PC-3 (cell line): Measurements from ENCODE around the gene ILK. TPM values are rescaled to one million over a fixed set of nuclear protein-coding genes. Genes with fewer than 3 reads are reported as not detected.

Experiments
- ATAC-seq: fragments of 200-7000 bp; cut with Tn5 transposase; 2 replicates; pipeline ENCODE4 v1.9.1; 2020; ENCODE audit warnings: mild to moderate bottlenecking, moderate library complexity
- BruUV-seq: library from RNA; stranded (reverse); fragments of 400-500 nt; replicated peaks from 2 replicates; lab custom pipeline; 2021; lab: Mats Ljungman, UMichigan
- CTCF ChIA-PET: fragments of 300-600 bp; sonication (Branson Sonifier 250); formaldehyde crosslinking; loops from one replicate; lab custom pipeline; 2022; ENCODE audit warnings: antibody characterized with exemption; lab: Charles Lee
- POLR2A ChIA-PET: fragments of 300-600 bp; sonication (Branson Sonifier 250); formaldehyde crosslinking; loops from one replicate; lab custom pipeline; 2022; ENCODE audit warnings: antibody characterized with exemption; ENCODE audit not compliant: unreplicated experiment; lab: Charles Lee
- DNase-seq: peaks from one replicate; pipeline ENCODE4 v3.0.0-alpha.2; 2015
- H2AFZ ChIP-seq: fragments of 300-600 bp; sonication (generic); 2 replicates; pipeline ENCODE4 v1.6.0; 2016; ENCODE audit warnings: antibody characterized with exemption, low read length
- H3F3A ChIP-seq: fragments of 300-600 bp; sonication (generic); one replicate; pipeline ENCODE4 v1.6.0; 2017; ENCODE audit warnings: antibody characterized with exemption, low read length, control low read depth, mild to moderate bottlenecking; ENCODE audit not compliant: unreplicated experiment
- H3K27ac ChIP-seq: fragments of 300-600 bp; sonication (generic); 2 replicates; pipeline ENCODE4 v1.5.1; 2016; ENCODE audit warnings: mild to moderate bottlenecking, low read length
- H3K27me3 ChIP-seq: fragments of 300-600 bp; sonication (generic); 2 replicates; pipeline ENCODE4 v1.6.1; 2016; ENCODE audit warnings: low read length, mixed read lengths
- H3K36me3 ChIP-seq: fragments of 300-600 bp; sonication (generic); 2 replicates; pipeline ENCODE4 v1.6.1; 2016; ENCODE audit warnings: low read depth, mixed run types, low read length, mixed read lengths
- H3K4me1 ChIP-seq: fragments of 300-600 bp; sonication (generic); 2 replicates; pipeline ENCODE4 v1.5.1; 2016; ENCODE audit warnings: low read length; ENCODE audit not compliant: insufficient read depth
- H3K4me2 ChIP-seq: fragments of 300-600 bp; sonication (generic); 2 replicates; pipeline ENCODE4 v1.6.0; 2016; ENCODE audit warnings: low read length
- H3K4me3 ChIP-seq: fragments of 300-600 bp; sonication (generic); 2 replicates; pipeline ENCODE4 v1.5.1; 2016; ENCODE audit warnings: mild to moderate bottlenecking, low read length, mixed read lengths
- H3K79me2 ChIP-seq: fragments of 300-600 bp; sonication (generic); 2 replicates; pipeline ENCODE4 v1.6.1; 2017; ENCODE audit warnings: low read length, mixed read lengths
- H3K9ac ChIP-seq: fragments of 300-600 bp; sonication (generic); 2 replicates; pipeline ENCODE4 v1.6.0; 2016; ENCODE audit warnings: mild to moderate bottlenecking, low read length
- H3K9me2 ChIP-seq: fragments of 300-600 bp; sonication (generic); replicated peaks from 2 replicates; pipeline ENCODE4 v1.6.1; 2016; ENCODE audit warnings: mixed run types, low read length, mixed read lengths
- H3K9me3 ChIP-seq: fragments of 300-600 bp; sonication (generic); 2 replicates; pipeline ENCODE4 v1.6.1; 2016; ENCODE audit warnings: low read length, mixed read lengths
- H4K20me1 ChIP-seq: fragments of 300-600 bp; sonication (generic); 2 replicates; pipeline ENCODE4 v1.6.1; 2016; ENCODE audit warnings: low read length, mixed read lengths
- EZH2 ChIP-seq: fragments of 300-600 bp; sonication (generic); IDR thresholded peaks from one replicate; pipeline ENCODE4 v1.6.1; 2017; ENCODE audit warnings: antibody characterized with exemption, mild to moderate bottlenecking, low read length; ENCODE audit not compliant: unreplicated experiment
- EZH2phosphoT487 ChIP-seq: fragments of 300-600 bp; sonication (generic); IDR thresholded peaks from 2 replicates; pipeline ENCODE4 v1.6.1; 2018; ENCODE audit warnings: mild to moderate bottlenecking, antibody characterized with exemption, low read length, borderline replicate concordance
- intact Hi-C: fragments of 100-400 bp; cut with micrococcal nuclease; formaldehyde crosslinking; loops from 2 replicates; pipeline ENCODE4 v1.9.0; 2023
- total RNA-seq: library from RNA; depleted of rRNA; stranded (reverse); fragments of >200 nt; gene quantifications from 2 replicates; pipeline ENCODE4 v1.2.3, GENCODE V29; 2014
- TF ChIP-seq, protein P1 (sequence below): fragments of 300-600 bp; sonication (generic); conservative IDR thresholded peaks from 2 replicates; pipeline ENCODE4 v1.5.1; 2017; ENCODE audit warnings: antibody characterized with exemption, low read depth, mild to moderate bottlenecking, low read length

Gene ILK
- total RNA-seq, 1 experiment from 2014 or later = 73.9 TPM

DNA sequence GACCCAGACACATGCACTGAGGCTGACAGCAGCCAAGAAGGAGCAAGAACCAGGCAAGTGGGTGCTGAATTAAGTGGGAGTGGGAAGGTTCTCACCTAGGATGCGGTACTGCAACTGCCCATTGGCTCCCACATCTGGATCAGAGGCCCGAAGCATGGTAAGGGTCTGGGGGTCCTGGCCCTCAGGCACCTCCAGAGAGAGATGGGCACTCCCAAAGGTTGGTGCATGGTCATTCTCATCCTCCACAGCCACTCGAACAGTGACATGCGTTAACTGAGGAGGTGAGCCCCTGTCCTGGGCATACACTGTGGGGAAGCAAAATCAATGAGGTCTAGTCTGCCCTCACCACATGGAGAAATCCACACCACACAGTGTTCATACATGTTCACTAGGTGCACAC lies 25.0 kb downstream of the ILK start:
- BruUV-seq = no TSS peak
- no peaks in the 10 kb centered on the region for H3K36me3 ChIP-seq
- no peaks in the 10 kb centered on the region for H3K9me2 ChIP-seq
- H3K27me3 ChIP-seq = no peaks in the 10 kb centered on the region
- no peaks in the 10 kb centered on the region for H3K79me2 ChIP-seq
- no peaks in the 10 kb centered on the region for H4K20me1 ChIP-seq
- H2AFZ ChIP-seq = no peak overlapping the region
- ChIA-PET CTCF (no interaction called here), POLR2A (interaction anchor here (0.8 kb wide), 1 partner anchor 9 kb away, joined by 7 read pairs; the partner anchor contains the start of gene TPP1)
- no peaks in the 10 kb centered on the region for H3F3A ChIP-seq
- no peak for ATAC-seq
- no peak overlapping the region for H3K27ac ChIP-seq
- no peak for DNase-seq
- no peaks in the 10 kb centered on the region for H3K9me3 ChIP-seq
- TF ChIP-seq EZH2 (no peak), EZH2phosphoT487 (no peak)
- TF ChIP-seq, protein P1, sequence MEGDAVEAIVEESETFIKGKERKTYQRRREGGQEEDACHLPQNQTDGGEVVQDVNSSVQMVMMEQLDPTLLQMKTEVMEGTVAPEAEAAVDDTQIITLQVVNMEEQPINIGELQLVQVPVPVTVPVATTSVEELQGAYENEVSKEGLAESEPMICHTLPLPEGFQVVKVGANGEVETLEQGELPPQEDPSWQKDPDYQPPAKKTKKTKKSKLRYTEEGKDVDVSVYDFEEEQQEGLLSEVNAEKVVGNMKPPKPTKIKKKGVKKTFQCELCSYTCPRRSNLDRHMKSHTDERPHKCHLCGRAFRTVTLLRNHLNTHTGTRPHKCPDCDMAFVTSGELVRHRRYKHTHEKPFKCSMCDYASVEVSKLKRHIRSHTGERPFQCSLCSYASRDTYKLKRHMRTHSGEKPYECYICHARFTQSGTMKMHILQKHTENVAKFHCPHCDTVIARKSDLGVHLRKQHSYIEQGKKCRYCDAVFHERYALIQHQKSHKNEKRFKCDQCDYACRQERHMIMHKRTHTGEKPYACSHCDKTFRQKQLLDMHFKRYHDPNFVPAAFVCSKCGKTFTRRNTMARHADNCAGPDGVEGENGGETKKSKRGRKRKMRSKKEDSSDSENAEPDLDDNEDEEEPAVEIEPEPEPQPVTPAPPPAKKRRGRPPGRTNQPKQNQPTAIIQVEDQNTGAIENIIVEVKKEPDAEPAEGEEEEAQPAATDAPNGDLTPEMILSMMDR = no peak
- no peak overlapping the region for H3K4me2 ChIP-seq
- H3K4me3 ChIP-seq = no peak overlapping the region
- intact Hi-C loops = no loop called here
- H3K9ac ChIP-seq = no peak overlapping the region
- H3K4me1 ChIP-seq = no peaks in the 10 kb centered on the region

- H3K9me3 ChIP-seq = no peaks in the 10 kb centered on the region
- no peak overlapping the region for H3K4me2 ChIP-seq
- H3K27me3 ChIP-seq = no peaks in the 10 kb centered on the region
- no peaks in the 10 kb centered on the region for H3K9me2 ChIP-seq
- CTCF ChIA-PET = no interaction called here
- no peaks in the 10 kb centered on the region for H4K20me1 ChIP-seq
- intact Hi-C loops = no loop called here
- POLR2A ChIA-PET = no interaction called here
- H3K9ac ChIP-seq = no peak overlapping the region
- no peak for ATAC-seq
- BruUV-seq = no TSS peak
- H2AFZ ChIP-seq = no peak overlapping the region
- no peak overlapping the region for H3K27ac ChIP-seq
- no peaks in the 10 kb centered on the region for H3K79me2 ChIP-seq
- no peaks in the 10 kb centered on the region for H3F3A ChIP-seq
- no peak for TF ChIP-seq EZH2phosphoT487
- no peaks in the 10 kb centered on the region for H3K4me1 ChIP-seq
- H3K36me3 ChIP-seq = no peaks in the 10 kb centered on the region
- H3K4me3 ChIP-seq = no peak overlapping the region
- no peak for DNase-seq
Observed at GRCh38 chr11:6629573-6629891, 26.0 kb downstream of the ILK start.

DNA sequence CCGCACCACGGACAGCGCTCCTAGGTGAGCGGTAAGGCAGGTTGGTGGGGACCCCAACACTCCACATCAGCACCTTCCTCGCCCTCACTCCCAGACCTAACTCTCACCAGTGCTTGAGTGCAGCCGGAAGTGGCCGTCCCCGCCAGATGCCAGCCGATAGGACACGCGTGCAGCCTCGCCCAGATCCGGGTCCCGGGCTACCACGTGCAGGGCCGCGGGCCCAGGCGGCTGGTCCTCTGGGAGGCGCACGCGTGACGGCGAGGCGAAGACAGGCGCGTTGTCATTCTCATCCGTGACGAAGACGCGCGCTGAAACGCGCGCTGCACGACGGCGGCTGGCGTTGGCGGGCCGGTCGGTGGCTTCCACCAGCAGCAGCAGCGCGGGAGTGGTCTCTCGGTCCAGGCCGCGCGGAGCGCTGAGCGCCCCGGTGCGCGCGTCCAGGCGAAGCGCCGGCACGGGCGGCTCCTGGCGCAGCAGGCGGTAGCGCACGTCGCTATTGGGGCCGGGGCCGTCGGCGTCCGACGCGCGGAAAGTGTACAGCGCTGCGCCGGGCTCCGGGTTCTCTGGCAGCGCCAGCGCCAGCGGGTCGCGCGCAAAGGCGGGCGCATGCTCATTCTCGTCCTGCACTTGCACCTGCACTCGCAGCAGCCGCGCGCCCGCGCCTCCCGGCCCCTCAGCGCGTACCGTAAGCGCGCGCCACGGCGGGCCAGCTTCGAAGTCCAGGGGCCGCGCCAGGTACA lies 26.5 kb downstream of the ILK start:
- Histone ChIP-seq H3K4me2 (no peak overlapping the region), H4K20me1 (no peaks in the 10 kb centered on the region), H2AFZ (no peak overlapping the region), H3K36me3 (no peaks in the 10 kb centered on the region), H3K4me3 (no peak overlapping the region), H3K79me2 (no peaks in the 10 kb centered on the region), H3K9me3 (no peaks in the 10 kb centered on the region), H3K27me3 (no peaks in the 10 kb centered on the region), H3F3A (no peaks in the 10 kb centered on the region), H3K27ac (no peak overlapping the region), H3K9ac (no peak overlapping the region), H3K9me2 (no peaks in the 10 kb centered on the region), H3K4me1 (no peaks in the 10 kb centered on the region)
- DNase-seq (no peak), ATAC-seq (no peak)
- intact Hi-C loops = no loop called here
- TF ChIP-seq, protein P1 = no peak
- no peak for TF ChIP-seq EZH2
- TF ChIP-seq EZH2phosphoT487 = no peak
- POLR2A ChIA-PET = no interaction called here
- BruUV-seq = no TSS peak
- CTCF ChIA-PET = no interaction called here
